ENCODE results near the gene SAV1.
"Not testable (repeated sequence)": the region's sequence is repeated elsewhere in the genome, so short reads cannot be mapped to it uniquely, and the experiment has no call there.

SAV1 gene

DNA sequence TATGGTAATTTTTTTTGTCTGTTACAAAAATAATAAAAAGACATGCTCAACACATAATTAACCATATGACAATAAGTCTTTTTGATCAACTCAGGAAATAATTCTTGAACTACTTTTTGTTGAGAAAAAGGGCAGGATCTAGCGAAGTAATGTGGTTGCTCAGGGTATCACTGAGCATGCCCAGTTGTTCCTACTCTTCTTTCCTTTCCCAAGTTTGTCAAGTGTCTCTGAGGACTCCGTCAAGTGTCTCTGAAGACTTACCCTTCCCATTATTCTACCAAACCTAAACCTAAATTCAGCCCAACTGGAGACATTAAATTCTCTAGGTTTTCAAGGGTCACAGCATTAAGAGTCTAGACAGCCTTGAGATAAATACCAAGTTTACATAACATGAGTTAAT is 3.5 kb downstream of the SAV1 start:
- not testable (repeated sequence) for DNase-seq

GRCh38 chr14:50659327-50659974 is 8.7 kb downstream of the SAV1 start:
- no peak for DNase-seq

DNA sequence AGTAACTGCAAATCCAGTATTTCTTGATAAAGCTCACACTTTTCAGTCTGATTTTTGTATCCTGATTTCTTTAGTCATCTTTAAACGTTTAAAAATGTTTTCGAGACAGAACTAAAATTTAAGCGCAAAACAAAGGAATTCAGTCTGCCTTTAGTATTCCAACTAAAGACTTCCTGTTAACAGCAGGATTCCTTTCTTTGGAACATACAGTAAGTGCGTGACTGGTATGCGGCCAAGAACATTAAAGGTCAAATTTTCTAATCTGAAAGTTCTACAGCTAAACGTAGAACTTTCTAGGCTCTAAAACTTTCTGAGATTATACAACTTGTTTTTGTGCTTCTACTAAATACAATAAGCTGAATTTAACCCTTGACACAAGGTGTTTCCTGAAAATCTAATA is 9.9 kb downstream of the SAV1 start:
- DNase-seq, result no peak

DNA sequence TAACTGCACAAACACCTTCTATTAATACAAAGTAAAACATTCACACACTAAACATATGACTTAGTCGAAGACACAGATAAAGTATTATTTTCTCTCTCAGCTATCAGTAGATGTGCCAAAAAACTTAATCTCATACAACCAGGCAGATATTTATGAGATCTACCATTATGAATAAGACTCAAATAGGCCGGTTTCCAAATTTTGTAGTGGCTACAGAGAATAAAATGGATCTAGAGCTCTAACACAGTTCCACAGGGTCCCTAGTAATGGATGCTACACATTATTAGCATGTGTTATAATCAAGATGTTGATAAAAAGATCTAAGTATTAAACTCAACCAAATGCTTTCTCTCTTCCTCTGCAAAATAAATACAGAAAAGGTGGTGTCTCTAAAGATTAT is 10.4 kb downstream of the SAV1 start:
- DNase-seq, result no peak

DNA sequence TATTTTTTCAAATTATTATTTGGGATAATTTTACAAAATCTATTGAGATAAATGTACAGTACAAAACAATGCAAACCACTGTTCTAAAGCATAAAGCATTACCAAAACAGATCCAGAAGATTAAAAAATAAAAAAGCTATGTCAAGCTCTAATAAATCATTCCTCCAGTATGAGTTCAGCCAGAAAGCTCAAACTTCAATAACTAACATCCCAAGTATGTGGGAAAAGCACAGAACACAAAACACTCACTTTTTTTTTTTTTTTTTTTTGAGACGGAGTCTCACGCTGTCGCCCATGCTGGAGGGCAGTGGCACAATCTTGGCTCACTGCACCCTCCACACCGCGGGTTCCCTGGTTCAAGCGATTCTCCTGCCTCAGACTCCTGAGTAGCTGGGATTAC is 11.3 kb downstream of the SAV1 start:
- no peak for DNase-seq

DNA sequence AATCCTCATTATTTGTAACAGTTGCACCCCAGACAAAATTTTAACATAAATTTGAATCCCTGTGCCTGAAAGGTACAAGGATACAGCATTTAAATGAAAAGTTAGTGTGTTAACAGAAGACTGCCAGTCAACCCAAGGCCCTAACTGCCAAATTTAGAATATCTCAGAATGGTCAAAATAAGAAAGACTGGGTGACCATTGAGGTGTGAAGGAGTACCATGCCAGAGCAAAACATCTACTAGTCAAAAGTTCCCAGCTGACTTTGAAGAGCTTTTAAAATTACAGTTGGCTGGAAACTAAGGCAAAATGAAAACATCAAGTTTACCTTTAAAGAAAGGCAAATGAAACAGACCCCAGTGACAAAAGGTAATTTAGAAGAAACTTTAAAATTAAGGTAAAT is 18.4 kb downstream of the SAV1 start:
- no peak for DNase-seq

- DNase-seq, result no peak
Observed at GRCh38 chr14:50647753-50648152, 20.4 kb downstream of the SAV1 start.

DNA sequence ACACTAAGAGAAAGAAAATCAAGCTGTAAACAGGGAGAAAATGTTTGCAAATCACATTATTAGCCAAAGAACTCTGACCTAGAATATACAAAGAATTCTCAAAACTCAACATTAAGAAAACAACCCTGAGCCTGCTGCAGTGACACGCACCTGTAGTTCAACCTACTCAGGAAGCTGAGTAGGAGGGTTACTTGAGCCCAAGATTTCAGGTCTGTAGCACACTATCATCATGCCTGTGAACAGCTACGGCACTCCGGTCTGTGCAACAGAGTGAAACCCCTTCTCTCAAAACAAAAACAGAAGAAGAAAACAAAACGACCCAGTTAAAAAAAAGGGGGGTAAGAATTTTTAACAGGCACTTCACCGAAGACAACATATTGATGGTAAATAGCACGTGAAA is 20.8 kb downstream of the SAV1 start:
- DNase-seq, result no peak

DNA sequence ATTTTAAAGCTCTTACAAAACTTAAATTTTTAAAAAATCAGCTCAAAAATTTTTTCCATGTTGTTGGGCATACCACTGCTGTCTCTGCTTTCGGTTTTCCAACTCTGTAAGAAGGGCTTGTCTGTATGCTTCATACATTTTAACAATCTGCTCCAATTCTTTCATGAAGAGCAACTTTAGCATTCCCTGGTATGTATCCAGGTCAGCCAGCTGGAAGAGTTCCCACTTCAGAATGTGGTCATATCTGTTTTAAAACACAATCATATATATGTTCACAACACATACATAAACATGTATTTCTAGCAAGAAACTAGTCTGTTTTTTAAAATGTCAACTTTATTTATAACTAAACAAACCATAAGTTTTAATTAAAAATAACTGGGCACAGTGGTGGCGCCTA is 33.0 kb downstream of the SAV1 start:
- DNase-seq, result no peak

- DNase-seq, result no peak
Observed at GRCh38 chr14:50633954-50634353, 34.2 kb downstream of the SAV1 start.

GRCh38 chr14:50631408-50631821 is 36.7 kb downstream of the SAV1 start:
- DNase-seq, result no peak

GRCh38 chr14:50624947-50625346 is 43.2 kb downstream of the SAV1 start:
- DNase-seq, result not testable (repeated sequence)

GRCh38 chr14:50624447-50624846 is 43.7 kb downstream of the SAV1 start:
- DNase-seq, result no peak

GRCh38 chr14:50622978-50623377 is 45.1 kb downstream of the SAV1 start:
- DNase-seq, result no peak

GRCh38 chr14:50620341-50620740 is 47.8 kb downstream of the SAV1 start:
- no peak for DNase-seq

DNA sequence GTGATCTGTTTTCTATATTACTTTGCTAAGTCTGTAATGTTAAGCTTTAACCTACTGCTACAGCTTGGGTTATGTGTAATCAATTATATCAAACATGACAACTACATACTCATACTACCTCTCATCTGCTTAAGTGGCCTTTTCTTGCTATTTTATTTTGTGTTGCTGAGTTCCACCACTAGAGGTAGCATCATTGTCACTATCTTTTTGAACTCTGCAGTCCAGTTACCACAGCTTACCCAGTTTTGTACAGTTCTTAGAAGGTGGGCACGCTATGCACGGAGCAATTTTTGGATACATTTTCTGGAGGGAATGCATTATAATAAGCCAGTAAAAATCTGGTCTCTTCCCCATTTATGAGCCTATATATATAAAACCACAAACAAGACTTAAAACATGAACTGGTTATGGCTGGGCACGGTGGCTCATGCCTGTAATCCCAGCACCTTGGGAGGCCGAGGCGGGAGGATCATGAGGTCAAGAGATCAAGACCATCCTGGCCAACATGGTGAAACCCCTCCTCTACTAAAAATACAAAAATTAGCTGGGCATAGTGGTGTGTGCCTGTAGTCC is 48.5 kb downstream of the SAV1 start:
- DNase-seq, result no peak

- DNase-seq, result no peak
Observed at GRCh38 chr14:50616275-50616674, 51.8 kb downstream of the SAV1 start.

GRCh38 chr14:50615552-50615951 is 52.6 kb downstream of the SAV1 start:
- no peak for DNase-seq

DNA sequence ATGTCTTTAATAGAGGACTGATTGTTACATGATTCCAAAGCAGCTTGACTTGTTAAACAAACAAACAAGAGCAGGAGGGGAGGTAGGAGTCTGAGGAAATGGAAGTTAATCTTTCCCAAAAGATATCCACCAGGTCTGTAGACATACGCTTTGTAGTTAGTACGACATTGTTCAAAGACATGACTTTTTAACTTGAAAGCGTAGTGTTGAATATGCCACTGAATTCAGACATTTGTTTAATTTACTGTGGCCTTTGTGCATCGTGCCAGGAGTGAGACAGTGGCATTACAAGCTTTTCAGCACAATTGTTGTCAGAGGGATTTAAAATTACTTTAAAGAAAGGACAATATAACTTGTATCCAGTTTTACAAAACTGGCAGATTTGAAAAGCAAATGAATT is 53.0 kb downstream of the SAV1 start:
- DNase-seq, result no peak

DNA sequence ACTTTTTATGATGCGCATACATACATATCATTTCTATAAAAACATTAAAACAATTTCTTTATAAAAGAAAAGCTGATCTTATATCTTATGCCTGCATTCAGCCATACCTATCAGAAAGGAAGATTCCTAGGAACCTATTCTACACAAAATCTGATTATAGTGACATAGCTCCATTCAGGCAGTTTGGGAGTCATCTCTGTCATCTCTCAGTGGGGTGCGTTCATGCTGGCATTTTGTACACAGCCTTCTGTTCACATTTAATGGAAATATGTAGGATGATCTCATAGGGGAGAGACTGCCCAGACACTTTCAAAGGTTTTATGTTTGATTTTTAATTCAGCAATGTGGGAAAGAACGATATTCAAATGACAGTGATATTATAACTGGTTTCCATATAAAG is 55.3 kb downstream of the SAV1 start:
- DNase-seq, result no peak

- DNase-seq, result no peak
Observed at GRCh38 chr14:50610465-50610864, 57.6 kb downstream of the SAV1 start.

DNA sequence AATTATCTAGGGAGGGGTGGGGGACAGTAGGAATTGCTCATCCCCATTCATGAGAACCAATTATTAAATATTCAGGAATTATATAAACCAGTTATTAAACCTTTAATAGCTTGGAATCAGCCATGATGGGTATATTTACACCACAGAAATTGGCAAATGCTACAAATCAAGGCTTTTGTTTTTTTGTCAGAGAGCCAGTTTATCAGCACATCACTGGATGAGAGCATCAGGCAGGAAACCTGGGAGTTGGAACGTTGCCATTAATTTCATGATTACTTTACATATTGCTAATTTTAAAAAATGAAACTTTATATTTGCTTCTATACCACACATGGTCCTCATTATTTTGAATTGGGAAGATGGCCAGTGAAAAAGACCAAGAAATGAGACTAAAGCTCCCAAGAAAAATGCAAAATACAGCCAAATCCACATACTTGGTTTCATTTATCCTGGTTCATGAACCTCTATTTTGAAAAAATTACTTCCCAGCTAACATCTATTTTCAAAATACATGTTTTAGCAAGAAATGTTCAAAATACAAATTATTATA is 59.7 kb downstream of the SAV1 start:
- no peak for DNase-seq

DNA sequence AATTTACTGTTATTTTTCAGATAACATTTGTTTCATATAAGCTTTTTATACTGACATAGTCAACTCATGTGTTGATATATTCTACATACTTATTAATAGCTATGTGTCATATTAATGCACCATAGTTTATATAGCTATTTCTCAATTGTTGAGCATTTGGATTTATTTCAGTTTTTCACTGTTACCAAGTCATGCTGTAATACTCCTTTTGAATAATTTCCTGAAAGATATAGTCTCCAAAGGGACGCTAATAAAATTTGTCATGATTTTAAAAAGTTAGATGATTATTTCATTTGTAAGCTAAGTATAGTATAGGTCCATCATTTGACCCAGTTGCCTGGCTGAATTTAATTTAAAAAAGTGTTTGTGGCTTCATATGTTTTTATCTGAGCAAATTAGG is 60.3 kb downstream of the SAV1 start:
- DNase-seq, result no peak

- no peak for DNase-seq
Observed at GRCh38 chr14:50607181-50607580, 60.9 kb downstream of the SAV1 start.

GRCh38 chr14:50606468-50606867 is 61.6 kb downstream of the SAV1 start:
- DNase-seq, result no peak

All from effector CD8-positive, alpha-beta T cell (primary cell).